ENCODE results near the gene ARFGEF3.

- no peak for TF ChIP-seq CTCF (IDR thresholded peaks at IDR 0.05)
- TF ChIP-seq EP300 (IDR thresholded peaks at IDR 0.05): no peak
Measured at GRCh38 chr6:138296381-138296780, 134.6 kb downstream of the ARFGEF3 start.
